RCC 7860 (cell line): ENCODE data around the gene DNAH8.

Source experiments
- DNase-seq: peaks from one replicate; pipeline ENCODE4 v3.0.0-alpha.2; 2015; ENCODE audit warnings: low spot score
- FAIRE-seq: peaks from 2 replicates; lab custom pipeline; 2012; peaks lifted over from hg19 to GRCh38; lab: Jason Lieb, UNC

DNAH8 gene

GRCh38 chr6:38937839-38938613 lies 222.9 kb downstream of the DNAH8 start:
- DNase-seq = no peak
- no peak for FAIRE-seq

GRCh38 chr6:38938741-38939140 lies 223.6 kb downstream of the DNAH8 start:
- FAIRE-seq = no peak

GRCh38 chr6:38942442-38942841 lies 227.3 kb downstream of the DNAH8 start:
- FAIRE-seq (no peak), DNase-seq (no peak)

More at GRCh38 chr6:38938741-38939140, 223.6 kb downstream of the DNAH8 start:
- no peak for DNase-seq

DNA sequence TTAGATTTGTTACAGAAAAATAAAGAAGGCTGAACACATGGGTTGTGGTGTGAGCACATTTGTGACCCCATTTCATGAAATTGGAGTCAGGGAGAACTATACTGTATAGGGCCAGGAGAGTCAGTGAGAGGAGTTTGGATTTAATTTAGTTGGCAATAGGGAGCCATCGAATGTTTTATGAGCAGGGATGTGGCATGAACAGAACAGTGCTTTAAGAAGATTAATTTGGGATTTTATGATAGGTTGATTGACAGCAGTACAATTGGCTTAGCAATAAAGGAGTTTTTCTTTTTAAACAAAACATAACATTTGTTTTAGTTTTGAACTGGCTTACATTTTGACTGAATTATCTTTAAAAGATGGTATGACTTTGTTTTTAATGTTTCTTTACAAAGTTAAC lies 227.9 kb downstream of the DNAH8 start:
- FAIRE-seq = no peak
- DNase-seq = no peak

- FAIRE-seq (no peak), DNase-seq (no peak)
Observed at GRCh38 chr6:38943964-38944363, 228.9 kb downstream of the DNAH8 start.

DNA sequence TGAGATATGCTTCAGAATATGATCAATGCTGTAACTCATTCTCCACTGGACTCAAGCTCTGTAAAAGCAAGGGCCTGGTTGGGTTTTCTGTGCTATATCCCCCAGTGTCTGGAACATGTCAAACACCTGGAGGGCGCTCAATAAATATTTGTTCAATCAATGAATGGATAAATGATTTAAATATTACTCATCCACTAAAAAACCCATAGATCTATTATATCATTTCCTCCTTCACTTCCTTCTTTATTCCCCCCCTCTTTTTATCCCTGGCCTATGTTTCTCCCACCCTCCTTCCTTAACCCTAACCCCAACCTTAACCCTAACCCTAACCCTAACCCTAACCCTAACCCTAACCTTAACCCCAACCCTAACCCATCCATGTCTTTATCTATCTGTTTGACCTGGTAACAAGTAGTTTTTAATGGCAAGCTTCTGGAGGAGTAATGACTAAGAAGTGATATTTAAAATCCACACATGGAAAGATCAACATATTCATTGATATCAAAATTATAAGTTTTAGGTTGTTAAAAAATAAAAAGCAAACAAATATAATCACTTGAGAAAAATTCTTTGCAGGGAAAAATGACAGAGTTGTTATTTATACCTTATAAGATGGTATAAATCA lies 229.7 kb downstream of the DNAH8 start:
- no peak for FAIRE-seq

DNA sequence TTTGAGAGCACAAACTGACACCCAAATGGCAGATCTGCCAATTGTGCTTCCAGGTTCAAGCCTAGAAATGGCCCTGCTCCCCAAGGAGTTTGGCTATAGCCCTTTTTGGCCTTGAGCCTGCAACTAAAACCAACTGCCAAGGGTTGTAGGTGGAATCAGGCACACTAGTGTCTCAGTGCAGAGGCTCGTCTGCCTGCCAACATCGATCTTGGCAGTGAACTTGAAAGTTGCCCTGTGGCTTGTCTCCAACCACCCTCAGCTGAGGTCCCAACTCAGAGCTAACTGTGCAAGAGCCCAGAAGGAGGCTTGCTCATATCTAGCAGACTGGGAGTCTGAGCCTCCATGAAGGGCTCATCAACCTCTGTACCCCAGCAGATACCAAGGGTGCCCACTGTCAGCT lies 240.8 kb downstream of the DNAH8 start:
- DNase-seq (no peak), FAIRE-seq (no peak)

More for the DNA sequence above, 229.7 kb downstream of the DNAH8 start:
- DNase-seq = no peak

DNA sequence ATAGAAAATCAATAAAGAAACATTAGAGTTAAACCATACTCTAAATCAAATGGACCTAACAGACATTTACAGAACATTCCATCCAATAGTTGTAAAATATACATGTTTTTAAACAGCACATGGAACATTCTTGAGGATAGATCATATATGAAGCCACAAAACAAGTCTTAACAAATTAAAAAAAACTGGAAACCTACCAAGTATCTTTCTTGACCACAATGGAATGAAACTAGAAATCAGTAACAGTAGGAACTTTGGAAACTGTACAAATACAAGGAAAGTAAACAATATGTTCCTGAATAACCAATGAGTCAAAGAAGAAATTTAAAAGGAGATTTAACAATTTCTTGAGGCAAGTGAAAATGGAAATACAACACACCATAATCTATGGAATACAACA lies 242.3 kb downstream of the DNAH8 start:
- no peak for FAIRE-seq
- DNase-seq = no peak

DNA sequence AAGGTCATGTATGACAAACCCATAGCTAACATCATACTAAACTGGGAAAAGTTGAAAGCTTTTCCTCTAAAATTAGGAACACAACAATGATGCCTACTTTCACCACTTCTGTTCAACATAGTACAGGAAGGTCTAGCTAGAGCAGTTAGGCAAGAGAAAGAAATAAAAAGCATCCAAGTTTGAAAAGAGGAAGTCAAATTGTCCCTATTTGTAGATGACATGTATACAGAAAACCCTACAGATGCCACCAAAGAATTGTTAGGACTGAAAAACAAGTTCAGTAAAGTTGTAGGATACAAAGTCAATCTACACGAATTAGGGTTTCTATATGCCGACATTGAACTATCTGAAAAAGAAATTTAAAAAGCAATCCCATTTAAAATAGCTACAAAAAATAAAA lies 244.0 kb downstream of the DNAH8 start:
- DNase-seq = no peak
- no peak for FAIRE-seq

DNA sequence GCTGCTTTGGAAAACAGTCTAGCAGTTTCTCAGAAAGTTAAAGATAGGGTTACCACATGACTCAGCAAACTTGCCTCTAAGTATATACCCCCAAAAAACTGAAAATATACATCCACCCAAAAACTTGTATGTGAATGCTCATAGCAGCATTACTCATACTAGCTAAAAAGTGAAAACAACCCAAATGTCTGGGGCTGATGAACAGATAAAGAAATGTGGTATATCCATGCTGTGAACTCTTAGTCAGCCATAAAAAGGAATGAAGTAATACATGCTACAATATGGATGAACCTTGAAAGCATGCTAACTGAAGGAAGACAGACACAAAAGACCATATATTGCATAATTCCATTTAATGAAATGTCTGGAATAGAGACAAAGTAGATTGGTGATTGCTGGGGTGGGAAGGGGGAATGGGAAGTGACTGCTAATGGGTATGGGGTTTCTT lies 253.6 kb downstream of the DNAH8 start:
- DNase-seq = no peak
- no peak for FAIRE-seq

DNA sequence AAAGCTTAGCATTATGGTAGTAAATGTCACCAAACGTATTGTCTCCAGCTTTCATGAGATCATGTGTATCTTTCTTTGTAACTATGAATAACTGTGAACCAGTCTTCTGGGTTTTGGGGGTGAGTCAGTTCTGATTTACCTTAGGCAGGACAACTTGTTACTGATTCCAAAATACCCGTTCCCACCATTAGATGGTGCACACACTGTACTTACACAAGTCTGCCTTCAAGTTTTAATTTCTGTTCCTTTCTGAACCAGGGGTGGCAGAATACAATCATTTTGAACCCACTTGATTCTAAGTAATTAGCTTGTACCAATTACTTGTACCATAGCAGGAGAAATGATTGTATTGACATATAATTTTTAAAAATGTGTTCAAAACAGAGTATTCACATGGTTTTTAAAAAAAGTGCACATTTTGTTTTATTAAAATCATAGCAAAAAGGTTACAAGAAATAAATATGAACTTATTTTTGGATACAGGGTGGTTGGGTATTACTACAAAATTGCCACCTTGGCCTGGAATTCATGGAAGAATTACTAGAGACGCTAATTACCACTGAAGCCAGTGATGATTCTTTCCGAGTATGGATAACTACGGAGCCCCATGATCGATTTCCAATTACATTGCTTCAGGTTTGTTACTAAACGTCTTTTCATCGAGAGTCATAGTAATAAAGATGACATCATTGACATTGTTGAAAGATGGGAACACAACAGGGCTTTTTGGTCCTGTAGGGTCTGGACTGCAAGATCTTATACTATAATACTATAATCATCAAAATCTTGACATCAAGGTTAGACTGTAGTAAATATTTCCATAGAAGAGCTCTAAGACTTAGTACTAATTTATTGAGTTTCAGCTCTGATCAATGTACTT lies 258.3 kb downstream of the DNAH8 start:
- FAIRE-seq (peak; percentile 17), DNase-seq (peak; percentile 38)

DNA sequence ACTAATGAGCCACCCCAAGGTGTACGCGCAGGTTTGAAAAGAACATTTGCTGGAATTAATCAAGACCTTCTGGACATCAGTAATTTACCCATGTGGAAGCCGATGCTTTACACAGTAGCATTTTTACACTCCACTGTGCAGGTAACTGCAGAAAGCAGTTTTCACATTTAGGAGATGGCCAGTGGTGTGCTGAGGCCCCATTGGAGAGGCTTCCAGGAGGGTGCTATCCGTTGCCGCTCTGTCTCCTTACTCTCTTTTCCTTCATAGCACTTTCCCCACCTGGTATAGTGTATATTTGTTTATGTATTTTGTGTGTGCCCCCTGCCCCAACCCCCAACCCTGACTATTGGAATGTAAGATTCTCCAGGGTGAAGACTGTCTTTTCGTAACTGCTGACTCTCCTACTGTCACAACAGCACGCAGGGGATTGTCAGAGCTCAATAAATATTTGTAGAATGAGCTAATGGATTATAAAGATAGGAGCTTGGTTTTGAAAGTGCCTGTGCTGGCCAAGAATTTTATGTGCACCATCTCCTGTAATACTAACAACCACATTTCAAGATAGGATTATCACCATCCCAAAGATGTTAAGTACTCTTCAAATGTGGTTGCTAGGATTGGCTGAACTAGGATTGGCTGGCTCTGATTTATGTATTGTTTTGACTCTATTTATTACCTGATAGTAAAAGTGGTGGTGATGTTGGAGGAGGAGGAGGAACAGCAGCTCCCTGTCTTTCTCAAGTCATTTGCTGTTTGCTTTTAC lies 259.5 kb downstream of the DNAH8 start:
- no peak for FAIRE-seq
- DNase-seq = no peak

DNA sequence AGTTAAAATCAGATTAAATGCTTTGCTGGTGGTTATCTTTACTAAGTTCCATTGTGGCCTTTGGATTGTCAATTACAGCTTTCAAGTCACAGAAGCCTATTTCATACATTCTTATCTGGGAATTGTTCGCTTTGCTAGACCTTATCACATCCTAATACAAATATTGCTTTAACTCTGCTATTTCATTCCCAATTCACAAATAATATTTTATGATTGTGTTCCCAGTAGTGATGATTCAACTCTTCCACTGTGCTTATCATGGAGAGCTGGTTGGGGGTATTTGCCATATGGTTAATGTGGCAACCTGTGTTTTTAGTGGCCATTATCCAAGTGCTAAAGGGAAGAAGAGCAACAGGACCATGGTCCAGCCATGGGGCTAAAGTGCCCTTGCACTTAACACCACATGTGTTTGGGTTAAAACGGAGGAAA lies 260.5 kb downstream of the DNAH8 start:
- DNase-seq = no peak
- no peak for FAIRE-seq

DNA sequence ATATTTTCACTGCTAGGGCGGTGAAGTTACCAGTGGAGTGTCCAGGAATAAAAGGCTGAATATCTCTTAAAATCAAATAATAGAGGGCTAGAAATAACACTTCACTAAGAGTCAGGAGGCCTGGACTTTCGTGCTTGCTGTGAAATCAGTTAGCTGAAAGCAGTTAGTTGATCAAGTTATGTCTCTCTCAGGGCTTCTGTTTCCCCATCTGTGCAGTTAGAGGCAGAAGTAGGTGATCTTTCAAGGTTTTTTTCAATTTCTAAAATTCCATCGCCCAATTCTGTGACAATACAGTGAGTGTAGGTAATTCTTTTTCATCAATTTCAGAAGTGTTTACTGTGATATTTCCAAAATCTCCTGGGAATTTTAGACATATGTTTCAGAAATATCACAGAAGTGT lies 260.9 kb downstream of the DNAH8 start:
- FAIRE-seq (no peak), DNase-seq (no peak)

- no peak for FAIRE-seq
- DNase-seq = no peak
Observed at GRCh38 chr6:38976801-38977500, 261.8 kb downstream of the DNAH8 start.

DNA sequence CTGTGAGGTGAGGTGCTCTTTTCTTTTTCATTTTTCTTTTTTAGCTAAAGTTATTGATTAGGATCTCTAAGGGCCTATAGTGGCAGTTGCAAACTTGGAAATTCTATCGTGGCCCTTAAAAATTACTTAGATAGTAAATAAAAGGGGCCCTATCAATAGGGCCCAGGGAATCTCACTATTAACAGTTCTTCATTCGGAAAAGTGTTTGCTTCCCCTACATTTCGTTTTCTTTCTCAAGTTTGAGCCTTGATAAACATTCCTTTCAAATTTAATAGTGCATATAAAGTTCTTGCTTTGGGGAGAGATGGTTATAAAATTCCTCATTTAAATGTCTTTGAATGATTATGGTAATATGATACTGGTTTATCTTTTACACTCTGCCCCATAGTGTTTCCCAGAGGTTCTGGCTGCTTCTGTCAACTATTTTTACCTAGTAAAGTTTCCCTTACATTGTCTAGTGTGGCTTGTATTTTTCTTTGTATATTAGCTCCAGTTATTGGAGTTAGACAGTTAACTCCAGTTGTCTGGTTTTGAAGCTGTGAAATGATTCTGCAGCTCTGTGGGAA lies 263.1 kb downstream of the DNAH8 start:
- no peak for DNase-seq
- no peak for FAIRE-seq

DNA sequence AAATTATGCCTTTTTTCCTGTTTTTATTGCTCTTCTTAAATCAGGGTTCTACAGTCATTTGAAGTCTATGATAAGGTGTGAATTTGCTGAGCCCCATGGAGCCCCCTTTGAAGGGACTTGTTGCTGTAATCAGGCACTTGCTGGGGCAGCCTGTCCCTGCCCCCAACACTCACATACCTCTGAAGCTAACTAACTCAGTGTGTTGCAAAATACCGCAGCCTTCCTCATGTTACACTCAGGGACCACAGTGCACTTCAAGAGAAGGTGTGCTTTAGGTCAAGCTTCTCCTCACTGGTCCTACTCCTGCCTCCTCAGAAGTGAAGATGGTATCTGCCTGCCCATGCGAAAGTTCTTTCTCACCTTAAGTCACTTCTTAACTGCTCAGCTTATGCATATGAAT lies 267.4 kb downstream of the DNAH8 start:
- no peak for FAIRE-seq
- no peak for DNase-seq

DNA sequence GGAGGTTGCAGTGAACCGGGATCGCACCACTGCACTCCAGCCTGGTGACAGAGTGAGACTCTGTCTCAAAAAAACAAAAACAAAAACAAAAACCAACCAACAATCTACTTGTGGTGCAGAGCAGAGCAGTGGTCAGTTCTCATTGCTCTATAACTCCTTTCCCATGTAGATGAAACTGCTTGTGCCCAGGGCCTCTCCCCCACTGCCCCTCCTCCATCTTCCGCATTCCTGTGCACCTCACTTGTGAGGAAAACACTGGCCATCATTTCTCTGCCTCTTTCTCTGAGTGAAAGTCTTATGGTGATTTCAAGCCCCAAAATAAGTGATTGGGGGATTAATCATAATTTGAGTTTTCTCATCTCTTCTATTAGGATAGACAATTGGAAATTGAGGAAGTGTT lies 269.6 kb downstream of the DNAH8 start:
- DNase-seq = no peak
- FAIRE-seq = no peak

DNA sequence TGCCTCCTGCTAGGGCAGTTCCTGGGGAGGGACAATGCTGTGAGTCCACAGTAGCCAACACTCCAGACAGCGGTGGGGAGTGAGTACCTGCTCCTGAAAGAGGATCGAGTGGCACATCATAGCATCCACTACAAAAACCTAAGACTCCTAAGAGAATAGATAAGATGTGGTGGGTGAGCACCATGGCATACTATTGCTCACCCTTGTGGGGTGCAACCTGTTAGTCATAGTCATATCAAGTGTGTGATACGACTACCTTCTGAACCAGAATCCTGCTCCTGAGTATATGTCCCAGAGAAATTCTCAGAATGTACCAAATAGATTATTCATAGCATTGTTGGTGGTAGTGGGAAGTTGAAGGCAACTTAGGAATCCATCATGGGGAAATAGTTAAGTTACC lies 270.7 kb downstream of the DNAH8 start:
- DNase-seq (no peak), FAIRE-seq (no peak)

DNA sequence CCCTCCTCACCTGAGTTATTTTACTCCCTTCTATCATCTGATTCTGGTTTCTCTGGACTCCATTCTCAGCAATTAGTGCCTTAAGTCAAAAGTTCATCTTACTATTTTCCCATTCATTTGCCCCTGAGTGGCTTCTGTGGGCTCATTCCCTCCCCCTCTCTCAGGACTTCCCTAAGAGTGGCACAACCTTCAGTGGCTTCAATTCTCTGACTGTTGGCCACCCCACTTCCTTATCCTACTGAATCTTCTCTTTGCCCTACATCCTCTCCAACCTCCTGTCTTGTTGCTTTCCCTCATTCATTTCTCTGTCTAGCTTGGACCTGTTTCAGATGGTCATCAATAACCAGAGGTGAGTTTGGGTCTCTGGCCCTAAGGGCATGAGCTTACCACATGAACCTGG lies 272.4 kb downstream of the DNAH8 start:
- DNase-seq (no peak), FAIRE-seq (no peak)
